ENCODE results near the gene METTL9. TPM values are rescaled to one million over a fixed set of nuclear protein-coding genes. Genes with fewer than 3 reads are reported as not detected.

METTL9 gene
- total and polyA plus RNA-seq, 4 donors = 26.6 to 127 (median 78.1) TPM

- TF ChIP-seq CTCF (IDR thresholded peaks at IDR 0.05; ENCODE audit: control extremely low read depth, extremely low read depth) = no peak
- Histone ChIP-seq H3K4me3 (no peak within 1 kb of the TSS), H3K9ac (ENCODE audit: insufficient read depth in 1 of 2, low read length in 2 of 2) (no peak within 1 kb of the TSS), H3K27ac (ENCODE audit: low read depth in 1 of 2, low read length in 1 of 2) (no peak within 1 kb of the TSS), H3K4me1 (ENCODE audit: control insufficient read depth in 5 of 5, insufficient read depth in 5 of 5, low read length in 5 of 5) (peaks cover 0 to 5% (median 0%) of the 10 kb centered on the region in 5 donors), H3K9me3 (ENCODE audit: control insufficient read depth in 4 of 4, insufficient read depth in 3 of 4, low read length in 3 of 4) (no peaks in the 10 kb centered on the region), H3K36me3 (ENCODE audit: control insufficient read depth in 4 of 4, insufficient read depth in 4 of 4, low read length in 4 of 4) (no peaks in the 10 kb centered on the region), H3K27me3 (ENCODE audit: control insufficient read depth in 3 of 3, insufficient read depth in 3 of 3, low read length in 2 of 3) (peaks cover 0 to 5% (median 0%) of the 10 kb centered on the region in 3 donors)
- DNase-seq (peak in 2 of 3 donors; percentile 15 to 27), ATAC-seq (ENCODE audit: insufficient read depth, low FRiP score) (no peak)
- 11 to 12% methylated on average over 38 to 45 of the region's 45 CpGs for WGBS, 2 donors
These were observed 64.7 kb downstream of the METTL9 start, which contains the start of gene OTOA for GRCh38 chr16:21663889-21664647. Gene OTOA, plus strand, starts transcription at chr16:21663968. Its CDS starts 14,547 bp downstream, at chr16:21678515.

DNA sequence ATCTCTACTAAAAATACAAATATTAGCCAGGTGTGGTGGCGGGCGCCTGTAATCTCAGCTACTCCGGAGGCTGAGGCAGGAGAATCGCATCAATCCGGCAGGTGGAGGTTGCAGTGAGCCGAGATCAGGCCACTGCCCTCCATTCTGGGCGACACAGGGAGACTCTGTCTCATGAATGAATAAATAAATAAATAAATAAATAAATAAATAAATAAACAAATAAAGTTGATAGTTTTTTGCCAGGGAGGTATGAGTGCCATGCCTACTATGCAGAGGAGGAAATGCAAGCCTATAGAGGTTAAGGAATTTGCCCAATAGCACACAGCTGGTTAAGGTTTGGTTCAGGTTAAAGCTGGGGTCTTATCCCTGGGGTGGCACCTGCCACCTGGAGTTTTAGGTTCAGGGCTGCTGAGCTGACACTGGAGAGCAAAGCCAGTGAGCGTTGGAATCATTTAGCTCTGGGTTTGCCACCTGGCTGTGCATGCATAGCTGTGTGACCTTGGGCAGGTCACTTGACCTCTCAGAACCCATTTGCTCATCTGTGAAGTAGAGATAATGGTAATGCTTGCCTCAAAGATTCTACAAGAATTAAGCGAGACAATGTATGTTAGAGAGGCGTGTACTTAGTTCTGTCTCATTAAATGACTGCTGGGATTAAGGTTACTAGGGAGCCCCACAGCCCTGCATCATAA lies 65.6 kb downstream of the METTL9 start:
- TF ChIP-seq CTCF (IDR thresholded peaks at IDR 0.05; ENCODE audit: control extremely low read depth, extremely low read depth) = no peak
- no peaks in the 10 kb centered on the region for H3K36me3 ChIP-seq (ENCODE audit: control insufficient read depth in 4 of 4, insufficient read depth in 4 of 4, low read length in 4 of 4)
- DNase-seq (no peak), ATAC-seq (ENCODE audit: insufficient read depth, low FRiP score) (no peak)
- H3K27me3 ChIP-seq (ENCODE audit: control insufficient read depth in 3 of 3, insufficient read depth in 3 of 3, low read length in 2 of 3) = peaks cover 0 to 5% (median 0%) of the 10 kb centered on the region in 3 donors
- peaks cover 0 to 5% (median 0%) of the 10 kb centered on the region in 5 donors for H3K4me1 ChIP-seq (ENCODE audit: control insufficient read depth in 5 of 5, insufficient read depth in 5 of 5, low read length in 5 of 5)
- no peak overlapping the region for H3K4me3 ChIP-seq
- H3K9me3 ChIP-seq (ENCODE audit: control insufficient read depth in 4 of 4, insufficient read depth in 3 of 4, low read length in 3 of 4) = no peaks in the 10 kb centered on the region
- no peak overlapping the region for H3K9ac ChIP-seq (ENCODE audit: insufficient read depth in 1 of 2, low read length in 2 of 2)
- WGBS, 2 donors = 94 to 96% methylated on average over 10 of the region's 10 CpGs
- H3K27ac ChIP-seq (ENCODE audit: low read depth in 1 of 2, low read length in 1 of 2) = no peak overlapping the region

- DNase-seq = no peak
- no peak overlapping the region for H3K9ac ChIP-seq (ENCODE audit: insufficient read depth in 1 of 2, low read length in 2 of 2)
- no peak for TF ChIP-seq CTCF (IDR thresholded peaks at IDR 0.05; ENCODE audit: control extremely low read depth, extremely low read depth)
- H3K36me3 ChIP-seq (ENCODE audit: control insufficient read depth in 4 of 4, insufficient read depth in 4 of 4, low read length in 4 of 4) = no peaks in the 10 kb centered on the region
- WGBS, 2 donors = 56 to 72% methylated on average over 3 of the region's 3 CpGs
- peaks cover 0 to 5% (median 0%) of the 10 kb centered on the region in 3 donors for H3K27me3 ChIP-seq (ENCODE audit: control insufficient read depth in 3 of 3, insufficient read depth in 3 of 3, low read length in 2 of 3)
- no peaks in the 10 kb centered on the region for H3K9me3 ChIP-seq (ENCODE audit: control insufficient read depth in 4 of 4, insufficient read depth in 3 of 4, low read length in 3 of 4)
- H3K27ac ChIP-seq (ENCODE audit: low read depth in 1 of 2, low read length in 1 of 2) = no peak overlapping the region
- no peak for ATAC-seq (ENCODE audit: insufficient read depth, low FRiP score)
- no peak overlapping the region for H3K4me3 ChIP-seq
- H3K4me1 ChIP-seq (ENCODE audit: control insufficient read depth in 5 of 5, insufficient read depth in 5 of 5, low read length in 5 of 5) = peaks cover 0 to 5% (median 0%) of the 10 kb centered on the region in 5 donors
These were observed 67.4 kb downstream of the METTL9 start for GRCh38 chr16:21666772-21667171.

Measured in lung (tissue), 12 donors.